Erythroblast (primary cell): ENCODE data around the gene ZBTB7C.

Experiments
- DNase-seq, 2 experiments: peaks; one replicate each; lab custom pipeline; 2025; lab: John Stamatoyannopoulos, UW
- GATA1 ChIP-seq: IDR thresholded peaks from 2 replicates; pipeline ENCODE4 v1.6.1; 2011; ENCODE audit warnings: low read depth, mild to moderate bottlenecking, control low read depth, low read length, moderate library complexity
- POLR2A ChIP-seq: IDR thresholded peaks from 2 replicates; pipeline ENCODE4 v1.6.1; 2011; ENCODE audit warnings: mild to moderate bottlenecking, low read length

Gene ZBTB7C

DNA sequence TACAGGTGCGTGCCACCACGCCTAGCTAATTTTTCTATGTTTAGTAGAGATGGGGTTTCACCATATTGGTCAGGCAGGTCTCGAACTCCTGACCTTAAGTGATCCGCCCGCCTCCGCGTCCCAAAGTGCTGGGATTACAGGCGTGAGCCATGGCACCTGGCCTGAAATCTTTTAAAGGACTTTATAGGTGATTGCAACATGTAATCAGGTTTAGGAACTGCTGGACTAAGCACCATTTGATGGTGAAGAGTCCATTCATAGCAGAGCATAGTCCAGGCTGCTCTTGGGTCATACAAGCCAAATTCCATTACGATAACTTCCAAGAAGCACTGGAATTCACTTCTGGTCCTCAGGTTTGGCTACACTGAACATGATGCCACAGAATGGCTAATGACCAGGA lies 278.1 kb downstream of the ZBTB7C start:
- TF ChIP-seq GATA1 (no peak), POLR2A (no peak)

DNA sequence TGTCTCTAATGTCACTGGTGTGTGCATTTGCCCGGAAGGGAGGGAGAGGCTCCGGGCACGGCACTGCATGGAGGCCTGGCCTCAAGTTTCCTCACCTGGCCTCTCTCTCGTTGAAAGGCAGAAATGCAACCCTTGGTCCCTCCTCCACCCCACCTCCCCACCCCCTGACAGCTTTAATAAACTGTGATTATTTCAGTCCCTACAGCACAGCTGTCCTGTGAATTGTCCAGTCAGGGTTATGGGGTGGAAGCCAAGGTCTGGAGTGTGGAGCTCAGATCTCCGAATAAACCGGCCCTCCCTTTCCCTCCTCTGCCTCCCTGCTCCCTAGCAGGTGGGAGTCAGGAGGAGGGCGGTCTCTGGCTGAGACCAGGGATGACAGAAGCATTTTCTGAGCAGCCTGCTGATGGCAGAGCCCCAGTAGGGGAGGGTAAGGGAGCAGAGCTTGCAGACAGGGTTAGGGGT lies 279.5 kb downstream of the ZBTB7C start:
- TF ChIP-seq GATA1 = no peak
- no peak for TF ChIP-seq POLR2A
- DNase-seq = no peak

More for the DNA sequence above, 278.1 kb downstream of the ZBTB7C start:
- DNase-seq = no peak

GRCh38 chr18:48127606-48128005 lies 281.6 kb downstream of the ZBTB7C start:
- no peak for TF ChIP-seq GATA1
- no peak for TF ChIP-seq POLR2A
- no peak for DNase-seq

GRCh38 chr18:48126240-48126639 lies 282.9 kb downstream of the ZBTB7C start:
- TF ChIP-seq POLR2A = no peak
- TF ChIP-seq GATA1 = no peak
- DNase-seq = no peak

DNA sequence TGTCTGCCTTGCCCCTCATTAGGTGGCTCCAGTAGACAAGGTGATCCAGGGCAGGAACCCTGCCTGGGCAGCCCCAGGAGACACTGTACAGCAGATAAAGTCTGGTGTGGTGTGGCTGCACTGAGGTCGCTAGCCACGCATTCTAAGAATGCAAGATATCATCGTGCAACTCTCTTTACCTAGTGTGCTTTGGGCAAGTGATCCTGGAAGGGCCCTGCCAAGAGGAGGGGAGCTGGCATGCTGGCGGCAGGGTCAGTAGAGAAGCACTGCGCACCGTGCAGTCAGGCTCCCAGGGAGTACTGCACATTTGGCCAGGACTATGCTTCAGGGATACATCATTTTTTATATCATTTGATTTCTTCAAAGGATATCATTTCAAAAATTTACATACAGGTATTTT lies 283.5 kb downstream of the ZBTB7C start:
- TF ChIP-seq GATA1 = no peak
- no peak for TF ChIP-seq POLR2A

DNA sequence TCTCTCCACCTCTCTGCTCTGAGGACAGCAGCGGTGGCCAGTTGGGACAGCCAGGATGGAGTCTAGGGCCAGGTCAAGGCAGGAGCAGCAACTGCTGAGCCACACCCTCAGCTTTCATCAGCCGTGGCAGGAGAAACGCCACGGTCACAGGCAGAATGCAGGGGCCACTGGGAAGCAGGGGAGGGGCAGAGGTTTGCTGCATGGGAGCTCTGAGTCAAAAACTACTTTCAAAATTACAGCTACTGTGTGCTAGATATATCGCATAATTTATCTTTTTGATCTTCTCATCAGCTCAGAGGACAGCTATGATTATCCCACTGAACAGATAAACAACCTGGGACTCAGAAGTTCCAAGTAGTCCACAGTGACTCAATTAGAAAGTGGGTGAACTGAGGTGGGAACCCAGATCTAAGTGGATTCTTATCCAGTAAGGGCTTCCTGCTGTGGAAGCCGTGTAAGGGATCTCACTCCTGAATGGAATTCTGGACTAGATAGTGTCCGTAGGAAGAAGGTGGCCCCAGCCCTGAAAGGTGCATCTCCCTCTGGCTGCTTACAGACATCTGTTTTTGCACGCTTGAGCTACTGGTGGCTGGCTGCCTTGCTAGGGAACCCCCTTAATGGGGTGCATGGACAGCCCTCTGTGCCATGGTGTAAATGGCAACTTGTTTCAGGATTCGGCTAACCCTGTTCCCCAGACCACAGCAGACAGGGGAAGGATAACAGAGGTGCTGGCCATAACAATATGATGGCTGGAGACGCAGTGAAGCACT lies 284.1 kb downstream of the ZBTB7C start:
- TF ChIP-seq POLR2A (no peak), GATA1 (no peak)
- no peak for DNase-seq

More for the DNA sequence above, 283.5 kb downstream of the ZBTB7C start:
- DNase-seq = no peak

GRCh38 chr18:48123941-48124340 lies 285.2 kb downstream of the ZBTB7C start:
- no peak for TF ChIP-seq GATA1
- no peak for TF ChIP-seq POLR2A

GRCh38 chr18:48123324-48123723 lies 285.9 kb downstream of the ZBTB7C start:
- TF ChIP-seq GATA1 (no peak), POLR2A (no peak)
- DNase-seq = no peak

More at GRCh38 chr18:48123941-48124340, 285.2 kb downstream of the ZBTB7C start:
- no peak for DNase-seq

DNA sequence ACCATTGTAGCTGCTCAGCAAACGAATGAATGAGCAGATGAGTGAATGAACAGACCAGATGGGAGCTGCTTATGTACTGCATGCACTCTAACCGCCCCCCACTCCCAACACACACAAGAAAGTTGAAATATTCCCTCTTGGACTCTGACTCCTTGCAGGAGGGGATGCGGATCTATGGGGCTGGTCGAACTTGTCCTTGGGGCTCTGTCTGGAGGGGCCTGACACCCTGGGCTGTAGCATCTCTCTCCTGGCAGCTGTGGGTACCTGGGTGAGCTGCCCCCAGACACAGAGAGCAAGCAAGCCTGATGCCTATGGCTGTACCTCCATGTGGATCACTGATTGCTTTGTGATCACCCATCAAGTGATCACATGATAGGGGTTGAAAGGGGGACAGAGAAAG lies 286.4 kb downstream of the ZBTB7C start:
- no peak for DNase-seq
- TF ChIP-seq GATA1 = no peak
- no peak for TF ChIP-seq POLR2A

DNA sequence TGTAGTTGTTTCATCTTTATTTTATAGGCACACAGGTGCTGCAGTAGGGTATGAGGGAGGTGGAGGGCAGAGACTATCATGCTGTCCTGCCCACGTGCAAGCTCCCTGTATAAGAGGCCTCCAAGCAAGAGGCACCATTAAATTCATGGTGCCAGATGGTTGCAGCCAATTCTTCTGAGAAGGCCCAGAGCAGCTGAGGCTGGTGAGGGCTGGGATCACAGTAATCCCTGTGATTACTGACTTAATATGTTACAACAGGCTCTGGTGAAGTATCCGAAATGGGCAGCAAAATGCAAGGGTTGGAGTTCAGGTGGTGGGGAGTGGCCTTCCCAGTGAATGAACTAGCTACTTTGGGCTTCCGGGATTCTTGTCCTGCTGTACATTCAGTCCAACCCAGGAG lies 286.8 kb downstream of the ZBTB7C start:
- TF ChIP-seq POLR2A (no peak), GATA1 (no peak)
- no peak for DNase-seq

DNA sequence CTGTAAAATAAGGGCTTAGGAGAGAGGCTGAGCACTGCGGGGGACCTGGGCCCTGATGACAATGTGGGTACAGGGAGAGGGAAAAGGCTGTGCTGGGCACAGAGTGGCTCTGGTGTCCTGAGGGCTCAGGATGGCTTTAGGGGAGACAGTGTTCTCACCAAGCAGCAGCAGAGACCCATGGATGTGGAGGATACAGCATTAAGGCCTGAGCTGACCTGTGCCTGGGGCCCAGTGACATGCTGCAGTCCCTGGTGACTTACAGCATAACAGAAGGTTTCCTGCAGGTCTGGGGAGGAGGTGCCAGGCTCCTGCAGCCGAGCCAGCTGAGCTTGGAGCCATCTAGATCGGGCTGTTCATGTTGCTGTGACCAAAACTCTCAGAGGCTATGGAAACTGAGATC lies 287.4 kb downstream of the ZBTB7C start:
- TF ChIP-seq POLR2A (no peak), GATA1 (no peak)

DNA sequence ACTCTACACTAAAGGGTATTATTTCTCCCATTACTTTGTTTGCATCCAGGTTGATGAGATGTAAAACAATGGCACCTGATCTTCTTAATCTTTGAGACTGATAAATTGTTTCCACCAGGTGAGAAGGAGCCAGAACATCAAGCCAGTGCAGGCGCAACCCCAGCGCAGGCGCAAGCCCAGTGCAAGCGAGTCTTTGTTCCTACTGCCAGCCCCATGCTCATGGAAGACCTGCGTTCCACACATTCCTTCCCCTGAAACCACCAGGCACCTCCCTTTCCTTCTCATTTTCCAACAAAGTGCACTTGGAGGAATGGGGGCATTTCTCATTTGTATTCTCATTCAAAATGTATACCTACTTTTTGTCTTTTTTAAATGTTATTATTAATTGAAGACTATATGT lies 290.0 kb downstream of the ZBTB7C start:
- TF ChIP-seq POLR2A = no peak
- TF ChIP-seq GATA1 = no peak
- DNase-seq = no peak

More for the DNA sequence above, 287.4 kb downstream of the ZBTB7C start:
- no peak for DNase-seq

- no peak for DNase-seq
- TF ChIP-seq GATA1 (no peak), POLR2A (no peak)
Observed at GRCh38 chr18:48116873-48117630, 292.1 kb downstream of the ZBTB7C start.

DNA sequence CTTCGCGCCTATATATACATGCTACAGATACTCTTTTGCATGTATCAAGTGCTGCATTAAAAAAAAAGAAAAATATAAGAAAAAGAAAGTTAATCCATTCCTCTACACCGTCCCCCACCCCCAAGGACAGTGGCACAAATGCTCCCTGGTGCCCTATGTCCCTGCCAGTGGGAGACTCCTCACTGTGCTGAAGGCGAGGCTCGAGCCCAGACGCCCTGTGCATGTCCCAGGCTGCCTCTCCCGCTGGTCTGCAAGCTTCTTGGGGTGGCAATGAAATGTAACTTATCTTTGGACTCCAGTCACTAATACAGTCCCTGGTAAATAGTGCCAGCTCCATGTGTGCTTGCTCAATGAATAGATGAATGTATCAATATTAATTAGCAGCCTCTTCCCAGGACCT lies 293.2 kb downstream of the ZBTB7C start:
- TF ChIP-seq GATA1 (no peak), POLR2A (no peak)
- DNase-seq = no peak

GRCh38 chr18:48113691-48114090 lies 295.5 kb downstream of the ZBTB7C start:
- DNase-seq = no peak
- TF ChIP-seq GATA1 (no peak), POLR2A (no peak)

GRCh38 chr18:48111587-48111986 lies 297.6 kb downstream of the ZBTB7C start:
- no peak for DNase-seq
- TF ChIP-seq POLR2A (no peak), GATA1 (no peak)
